GM21529 (cell line): ENCODE data around the gene BTBD9.
A peak's percentile ranks its signal among the peaks of the same experiment; 100 is the strongest.
"Not testable (repeated sequence)": the region's sequence is repeated elsewhere in the genome, so short reads cannot be mapped to it uniquely, and the experiment has no call there.

Experiments used
- ATAC-seq: cut with Tn5 transposase; IDR thresholded peaks from one replicate; pipeline ENCODE4 v1.9.1; 2021; ENCODE audit not compliant: unreplicated experiment

The BTBD9 gene

DNA sequence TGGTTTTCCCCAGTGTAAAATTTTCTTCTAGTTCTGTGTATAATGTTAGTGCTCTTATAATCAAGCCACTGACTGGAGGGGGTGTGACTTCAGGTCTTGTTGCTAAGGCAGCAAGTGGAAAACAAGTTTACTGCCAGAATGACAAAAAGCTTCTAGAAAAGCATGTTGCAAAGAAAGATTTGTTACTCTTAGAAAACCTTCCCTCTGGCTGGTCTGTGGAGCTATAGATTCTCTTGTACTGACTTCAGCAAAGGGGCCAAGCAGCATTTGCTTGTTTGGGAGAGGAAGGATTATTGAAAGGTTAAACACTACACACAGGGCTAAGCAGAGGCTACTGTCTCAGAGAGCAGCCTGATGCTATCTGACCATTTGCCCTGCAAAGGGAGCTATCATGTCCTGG is 288.8 kb downstream of the BTBD9 start:
- no peak for ATAC-seq

DNA sequence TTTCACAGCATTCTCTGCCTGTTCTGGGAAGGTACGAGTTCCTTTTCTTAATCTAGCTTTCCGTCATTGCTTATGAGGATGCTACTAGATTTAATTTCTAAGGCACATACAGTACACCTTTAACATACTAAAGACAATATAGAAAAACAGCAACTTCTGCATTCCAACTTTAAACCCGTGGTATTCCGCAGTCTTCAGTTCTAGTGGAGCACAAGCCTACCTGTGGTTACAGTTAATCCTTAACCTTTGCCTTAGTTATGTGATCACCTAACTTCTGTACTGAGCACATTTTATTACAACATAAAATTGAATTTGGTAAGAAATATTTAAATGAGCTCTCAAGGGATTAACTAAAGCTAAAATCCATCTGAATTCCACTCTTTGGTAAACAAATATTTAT is 289.5 kb downstream of the BTBD9 start:
- no peak for ATAC-seq

DNA sequence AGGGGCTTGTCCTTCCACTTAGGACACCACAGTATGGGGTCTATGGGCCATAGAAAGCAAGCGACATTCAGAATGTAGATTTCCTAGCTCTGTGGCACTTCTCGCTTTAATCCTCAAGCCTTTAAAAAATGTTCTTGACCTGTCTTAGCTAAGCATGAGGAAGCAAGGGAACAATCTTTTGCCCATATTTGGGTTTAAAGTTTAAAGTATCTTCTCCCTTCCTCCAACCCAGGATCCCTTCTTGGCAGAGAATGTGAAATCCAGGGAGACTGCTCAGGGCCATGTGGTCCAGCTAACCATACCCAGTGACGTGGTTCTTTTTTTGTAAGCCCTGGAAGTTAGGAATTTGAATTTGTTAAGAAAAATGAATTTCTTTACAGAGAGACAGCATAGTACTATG is 289.9 kb downstream of the BTBD9 start:
- no peak for ATAC-seq

GRCh38 chr6:38349221-38349620 is 290.5 kb downstream of the BTBD9 start:
- ATAC-seq: no peak

DNA sequence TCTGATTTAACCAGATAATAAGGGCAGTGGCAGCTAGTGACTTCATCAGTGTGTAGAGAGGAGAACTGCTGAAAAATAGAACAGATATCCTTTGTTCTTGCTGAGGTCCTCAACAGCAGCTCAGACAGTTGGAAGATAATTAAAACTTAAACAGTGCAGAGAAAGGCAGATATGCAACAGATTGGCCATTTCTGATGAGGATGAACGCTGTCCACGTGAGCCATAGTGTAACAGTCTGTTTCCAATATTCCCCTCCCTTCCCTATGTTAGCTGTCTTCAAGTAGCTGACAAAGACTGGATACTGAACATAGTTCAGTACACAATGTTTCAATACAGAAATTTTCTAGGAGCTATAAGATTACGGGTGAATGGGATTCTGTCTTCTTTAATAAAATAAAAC is 291.4 kb downstream of the BTBD9 start:
- ATAC-seq: no peak

- ATAC-seq: not testable (repeated sequence)
Measured at GRCh38 chr6:38347829-38348228, 291.9 kb downstream of the BTBD9 start.

GRCh38 chr6:38346291-38347079 is 293.2 kb downstream of the BTBD9 start:
- no peak for ATAC-seq

GRCh38 chr6:38345586-38345985 is 294.1 kb downstream of the BTBD9 start:
- ATAC-seq: no peak

DNA sequence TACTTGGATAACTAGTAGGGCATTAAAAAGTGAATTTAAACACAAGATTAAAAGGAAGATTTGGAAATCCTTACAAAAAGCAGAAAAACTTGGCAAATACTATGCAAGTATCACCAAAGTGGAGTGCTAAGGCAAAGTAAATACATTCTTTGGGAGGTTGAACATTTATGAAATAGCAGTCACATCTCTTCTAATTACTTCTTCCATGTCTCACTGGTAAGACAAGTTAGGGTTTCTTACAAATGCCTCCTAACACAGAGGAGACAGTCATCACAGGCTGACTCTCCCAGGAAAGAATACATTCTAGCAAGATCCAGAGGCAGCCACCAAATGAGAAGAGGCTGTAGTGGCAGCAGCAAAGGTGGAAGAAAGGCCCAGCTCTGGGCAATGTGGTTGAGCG is 298.2 kb downstream of the BTBD9 start:
- no peak for ATAC-seq

- no peak for ATAC-seq
Measured at GRCh38 chr6:38339914-38340313, 299.8 kb downstream of the BTBD9 start.

- no peak for ATAC-seq
Measured at GRCh38 chr6:38337819-38338465, 301.8 kb downstream of the BTBD9 start.

GRCh38 chr6:38336922-38337321 is 302.8 kb downstream of the BTBD9 start:
- no peak for ATAC-seq

DNA sequence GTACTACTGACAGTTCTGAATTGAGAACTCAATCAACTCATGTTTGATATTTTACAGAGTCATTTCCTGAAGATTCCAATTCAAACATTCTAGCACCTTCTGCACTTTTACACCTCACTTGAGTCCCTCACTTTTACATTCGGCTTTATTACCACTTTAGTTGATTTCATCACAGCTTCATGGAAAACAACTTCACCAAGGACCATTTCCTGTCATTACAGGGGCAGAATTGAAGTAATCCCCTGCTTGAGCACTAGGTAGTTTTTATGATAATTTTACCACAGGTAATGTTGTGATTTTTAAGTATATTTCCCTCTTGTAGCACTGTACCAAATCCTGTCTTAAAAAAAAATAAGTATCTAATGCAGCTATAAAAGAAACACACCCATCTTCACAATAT is 312.9 kb downstream of the BTBD9 start:
- no peak for ATAC-seq

- no peak for ATAC-seq
Measured at GRCh38 chr6:38323216-38323615, 316.5 kb downstream of the BTBD9 start.

DNA sequence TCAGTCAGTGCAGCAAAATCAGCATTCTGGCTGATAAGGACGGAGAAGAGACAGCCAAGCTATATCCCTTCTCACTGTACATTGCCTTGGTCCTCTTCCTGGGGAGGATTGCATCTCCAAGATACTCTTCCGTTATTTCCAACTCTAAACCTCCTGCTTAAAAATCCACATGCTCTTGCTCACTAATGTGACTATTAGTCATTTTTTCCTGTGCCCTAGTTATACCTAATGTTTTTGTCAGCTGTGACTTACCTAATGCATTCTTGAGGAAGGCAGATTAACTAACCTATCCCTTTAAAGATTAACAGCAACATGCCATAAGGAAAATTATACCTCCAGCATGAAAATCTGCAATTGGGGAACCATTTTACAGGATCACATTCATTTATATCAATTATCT is 317.6 kb downstream of the BTBD9 start:
- ATAC-seq: no peak

DNA sequence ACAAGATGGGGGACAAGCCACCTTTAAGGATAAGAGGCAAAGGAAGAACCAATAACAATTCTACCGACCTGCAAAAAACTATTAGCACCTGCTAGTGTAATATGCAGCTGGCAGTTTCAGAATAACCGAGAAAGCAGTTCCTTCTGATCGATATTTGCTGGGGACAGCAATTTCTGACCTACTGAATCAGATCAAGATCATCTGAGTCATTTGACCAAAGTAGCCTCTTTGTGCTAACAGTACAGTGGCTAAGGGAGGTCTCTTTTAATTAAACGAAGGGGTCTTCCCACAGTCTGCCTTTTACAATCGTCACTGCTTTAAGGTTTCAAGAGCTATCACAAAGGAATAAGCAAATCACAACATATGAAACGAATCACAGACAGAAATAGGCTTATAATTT is 318.9 kb downstream of the BTBD9 start:
- ATAC-seq: peak; percentile 68

- no peak for ATAC-seq
Measured at GRCh38 chr6:38320358-38320757, 319.4 kb downstream of the BTBD9 start.

GRCh38 chr6:38319256-38320212 is 320.2 kb downstream of the BTBD9 start:
- ATAC-seq: no peak

GRCh38 chr6:38316099-38316868 is 323.4 kb downstream of the BTBD9 start:
- ATAC-seq: peak; percentile 60

GRCh38 chr6:38311201-38311600 is 328.5 kb downstream of the BTBD9 start:
- no peak for ATAC-seq

DNA sequence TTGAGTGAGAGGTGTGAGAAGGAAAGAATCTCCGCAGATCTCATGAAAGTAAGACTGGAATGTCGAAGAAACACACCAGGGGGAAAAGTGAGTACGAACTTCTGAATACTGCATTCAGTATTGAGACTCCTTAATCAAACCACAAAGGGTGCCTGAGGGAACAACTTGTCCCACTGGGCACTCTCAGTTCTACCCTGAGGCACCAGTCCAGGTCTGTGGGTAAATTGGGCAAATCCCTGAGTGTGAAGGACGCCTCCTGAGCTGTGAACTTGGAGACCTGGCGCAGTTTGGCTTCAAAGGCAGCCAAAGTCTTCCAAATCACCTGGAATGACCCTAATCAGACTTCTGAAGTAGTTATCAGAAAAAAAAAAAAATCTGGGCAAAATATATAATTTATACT is 329.7 kb downstream of the BTBD9 start:
- no peak for ATAC-seq
